Measurements from ENCODE around the gene COQ10A.

DNA sequence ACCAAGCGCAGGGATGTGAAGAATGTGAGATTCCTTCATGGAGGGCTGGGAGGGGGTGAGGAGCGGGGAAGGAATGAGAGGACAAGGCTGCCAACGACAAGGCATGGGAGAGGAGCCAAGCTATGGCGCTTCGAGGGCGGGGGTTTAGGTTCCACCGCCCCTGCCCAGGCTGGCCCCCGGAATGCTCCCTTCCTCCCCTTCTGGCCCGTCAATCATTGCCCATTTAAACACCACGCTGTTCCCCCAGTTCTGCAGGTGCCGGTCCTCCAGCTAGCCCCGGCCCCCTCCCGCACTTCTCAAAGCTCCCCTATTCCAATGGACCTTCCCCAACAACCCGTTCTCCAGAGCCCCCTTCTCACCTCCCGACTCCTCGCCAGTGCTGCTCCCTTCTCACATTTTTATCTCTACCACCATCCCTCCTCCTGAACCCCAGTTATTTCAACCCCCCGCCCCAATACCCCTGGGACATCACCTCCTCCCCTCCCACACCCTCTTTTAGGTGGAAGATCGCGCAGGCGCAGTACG, 45.4 kb upstream of the COQ10A start:
- TF ChIP-seq CTCF (conservative IDR thresholded peaks at IDR 0.05) (no peak), EZH2 (IDR thresholded peaks at IDR 0.05; ENCODE audit: low read depth) (no peak)

Data from PC-9 (cell line).